Measurements from ENCODE around the gene SEC31B.

DNA sequence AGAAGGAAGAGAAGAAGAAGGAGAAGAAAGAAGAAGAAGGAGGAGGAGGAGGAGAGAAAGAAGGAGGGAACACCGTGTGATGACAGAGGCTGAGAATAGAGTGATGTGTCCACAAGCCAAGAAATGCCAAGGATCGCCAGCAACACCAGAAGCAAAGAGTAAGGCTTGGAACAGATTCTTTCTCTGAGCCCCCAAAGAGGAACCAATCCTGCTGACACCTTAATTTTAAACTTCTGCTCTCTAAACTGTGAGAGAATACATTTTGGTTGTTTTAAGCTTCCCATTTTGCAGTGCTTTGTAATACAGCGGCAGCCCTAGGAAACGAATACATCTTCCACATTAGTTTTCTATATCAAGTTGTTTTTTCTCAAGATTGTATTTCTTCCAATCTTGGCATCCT is 70.7 kb downstream of the SEC31B start:
- TF ChIP-seq, protein P1, sequence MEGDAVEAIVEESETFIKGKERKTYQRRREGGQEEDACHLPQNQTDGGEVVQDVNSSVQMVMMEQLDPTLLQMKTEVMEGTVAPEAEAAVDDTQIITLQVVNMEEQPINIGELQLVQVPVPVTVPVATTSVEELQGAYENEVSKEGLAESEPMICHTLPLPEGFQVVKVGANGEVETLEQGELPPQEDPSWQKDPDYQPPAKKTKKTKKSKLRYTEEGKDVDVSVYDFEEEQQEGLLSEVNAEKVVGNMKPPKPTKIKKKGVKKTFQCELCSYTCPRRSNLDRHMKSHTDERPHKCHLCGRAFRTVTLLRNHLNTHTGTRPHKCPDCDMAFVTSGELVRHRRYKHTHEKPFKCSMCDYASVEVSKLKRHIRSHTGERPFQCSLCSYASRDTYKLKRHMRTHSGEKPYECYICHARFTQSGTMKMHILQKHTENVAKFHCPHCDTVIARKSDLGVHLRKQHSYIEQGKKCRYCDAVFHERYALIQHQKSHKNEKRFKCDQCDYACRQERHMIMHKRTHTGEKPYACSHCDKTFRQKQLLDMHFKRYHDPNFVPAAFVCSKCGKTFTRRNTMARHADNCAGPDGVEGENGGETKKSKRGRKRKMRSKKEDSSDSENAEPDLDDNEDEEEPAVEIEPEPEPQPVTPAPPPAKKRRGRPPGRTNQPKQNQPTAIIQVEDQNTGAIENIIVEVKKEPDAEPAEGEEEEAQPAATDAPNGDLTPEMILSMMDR (IDR thresholded peaks at IDR 0.05): no peak
- no peak for TF ChIP-seq POLR2AphosphoS5 (IDR thresholded peaks at IDR 0.05)
